NCI-H187 treated with DMSO at 0.1 percent for 48 hours (cell line): ENCODE data around the gene ALPI.
"Not testable (repeated sequence)": the region's sequence is repeated elsewhere in the genome, so short reads cannot be mapped to it uniquely, and the experiment has no call there.

Source experiments
- DNase-seq: peaks from one replicate; lab custom pipeline; 2025; lab: John Stamatoyannopoulos, UW

ALPI gene

DNA sequence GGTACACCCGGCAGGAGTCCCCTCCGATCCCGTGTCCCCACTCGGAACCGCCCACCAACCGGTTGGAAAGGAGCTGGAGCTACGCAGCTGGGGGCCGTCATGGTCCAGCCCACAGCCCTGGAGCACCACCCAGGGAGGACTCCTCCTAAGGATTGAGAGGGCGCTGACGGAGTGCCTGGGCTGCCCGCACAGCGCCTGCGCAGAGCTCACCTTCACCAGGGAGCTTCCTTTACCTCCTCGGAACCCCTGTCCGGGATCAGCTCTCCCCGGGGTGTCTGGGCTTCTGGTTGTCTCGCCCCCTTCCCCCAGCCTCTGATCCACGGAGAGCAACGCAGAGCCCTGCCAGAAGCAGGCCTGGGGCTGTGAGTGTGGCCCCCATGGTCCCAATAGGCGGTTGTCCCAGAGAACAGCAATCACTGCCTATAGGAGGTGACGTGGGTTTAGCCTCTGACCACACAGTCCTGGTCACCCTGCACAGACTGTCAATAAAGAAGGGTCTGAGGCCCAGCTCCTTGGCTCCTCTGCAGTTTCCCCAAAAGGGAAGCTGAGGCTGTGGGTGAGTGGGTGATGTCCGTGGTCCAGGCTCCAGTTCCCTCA lies 34.7 kb upstream of the ALPI start:
- no peak for DNase-seq

DNA sequence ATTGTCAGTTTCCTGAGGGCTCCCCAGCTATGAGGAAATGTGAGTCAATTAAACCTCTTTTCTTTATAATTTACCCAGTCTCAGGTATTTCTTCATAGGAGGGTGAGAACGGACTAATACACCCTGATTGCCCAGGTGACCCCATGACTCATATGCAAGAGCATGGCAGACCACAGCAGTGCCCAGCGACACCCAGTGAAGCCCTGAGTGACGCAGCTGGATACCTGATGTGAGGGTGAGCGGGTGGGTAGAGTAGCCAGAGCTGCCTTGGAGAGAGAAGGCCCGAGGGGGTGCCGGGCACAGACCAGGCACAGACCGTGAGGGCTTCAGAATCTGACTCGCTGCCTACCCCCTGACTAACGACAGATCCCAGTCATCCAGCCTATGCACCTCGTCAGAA lies 33.9 kb upstream of the ALPI start:
- DNase-seq = no peak

- not testable (repeated sequence) for DNase-seq
Observed at GRCh38 chr2:232422996-232423395, 33.0 kb upstream of the ALPI start.

- DNase-seq = not testable (repeated sequence)
Observed at GRCh38 chr2:232423407-232423806, 32.5 kb upstream of the ALPI start.

DNA sequence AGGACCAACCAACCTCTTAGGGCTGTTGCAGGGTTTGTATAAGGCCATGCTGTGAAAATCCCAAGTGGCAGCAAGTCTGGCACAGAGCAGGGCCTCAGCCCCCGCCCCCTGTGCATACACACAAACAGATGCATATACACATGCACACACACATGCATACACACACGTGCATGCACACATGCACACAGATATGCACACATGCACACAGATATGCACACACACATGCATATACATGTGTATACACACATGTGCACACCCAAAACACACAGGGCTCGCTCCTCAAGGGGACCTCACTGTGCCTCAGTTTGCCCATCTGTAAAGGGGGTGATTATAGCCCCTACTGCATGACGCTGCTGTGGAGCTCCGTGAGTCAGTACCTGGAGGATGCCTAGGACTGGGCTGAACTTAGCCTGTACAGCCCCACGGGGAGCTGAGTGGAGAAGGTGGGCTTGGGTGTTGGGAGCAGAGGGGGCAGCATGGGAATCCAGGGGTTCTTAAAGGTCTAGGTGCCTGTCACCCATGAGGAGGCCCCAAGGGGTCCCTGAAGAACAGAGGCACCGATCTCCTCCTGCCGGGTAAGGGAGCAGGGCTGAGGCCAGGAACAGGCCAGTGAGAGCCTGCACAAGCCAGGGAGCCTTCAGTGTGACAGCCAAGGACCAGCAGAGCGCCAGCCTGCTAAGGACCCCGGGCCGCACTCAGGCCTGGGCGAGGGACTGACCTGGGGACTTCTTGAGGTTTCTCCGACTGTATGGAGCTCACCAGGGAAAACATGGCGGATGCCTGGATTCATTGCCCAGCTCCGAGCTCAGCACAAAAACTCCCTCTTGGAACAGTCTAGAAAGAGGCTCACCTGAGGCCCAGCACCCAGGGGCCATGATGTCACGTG lies 24.0 kb upstream of the ALPI start:
- no peak for DNase-seq

GRCh38 chr2:232432598-232433184 lies 23.3 kb upstream of the ALPI start:
- DNase-seq = no peak

DNA sequence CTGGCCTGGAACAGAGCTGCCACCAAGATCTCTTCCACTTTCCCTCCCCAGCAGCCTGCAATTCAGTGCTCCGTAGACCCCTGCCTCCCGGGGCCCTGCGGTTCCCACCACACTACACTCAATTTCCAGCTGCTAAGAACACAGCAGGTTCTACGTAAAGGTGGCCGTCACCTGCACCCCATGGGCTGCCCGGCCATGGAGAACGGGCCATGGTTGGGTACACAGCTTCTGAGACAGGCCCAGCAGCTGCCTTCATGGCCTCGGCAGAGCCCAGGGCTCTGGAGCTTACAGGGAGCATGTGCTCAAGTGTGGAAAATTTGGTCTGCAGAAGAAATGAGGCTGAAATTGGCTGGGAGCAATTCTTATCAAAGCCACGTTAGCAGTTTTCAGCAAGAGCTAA lies 22.3 kb upstream of the ALPI start:
- not testable (repeated sequence) for DNase-seq

- no peak for DNase-seq
Observed at GRCh38 chr2:232434091-232434490, 21.9 kb upstream of the ALPI start.

- DNase-seq = no peak
Observed at GRCh38 chr2:232434563-232435374, 21.2 kb upstream of the ALPI start.

- no peak for DNase-seq
Observed at GRCh38 chr2:232435375-232435648, 20.6 kb upstream of the ALPI start.

GRCh38 chr2:232435805-232436204 lies 20.1 kb upstream of the ALPI start:
- DNase-seq = no peak

DNA sequence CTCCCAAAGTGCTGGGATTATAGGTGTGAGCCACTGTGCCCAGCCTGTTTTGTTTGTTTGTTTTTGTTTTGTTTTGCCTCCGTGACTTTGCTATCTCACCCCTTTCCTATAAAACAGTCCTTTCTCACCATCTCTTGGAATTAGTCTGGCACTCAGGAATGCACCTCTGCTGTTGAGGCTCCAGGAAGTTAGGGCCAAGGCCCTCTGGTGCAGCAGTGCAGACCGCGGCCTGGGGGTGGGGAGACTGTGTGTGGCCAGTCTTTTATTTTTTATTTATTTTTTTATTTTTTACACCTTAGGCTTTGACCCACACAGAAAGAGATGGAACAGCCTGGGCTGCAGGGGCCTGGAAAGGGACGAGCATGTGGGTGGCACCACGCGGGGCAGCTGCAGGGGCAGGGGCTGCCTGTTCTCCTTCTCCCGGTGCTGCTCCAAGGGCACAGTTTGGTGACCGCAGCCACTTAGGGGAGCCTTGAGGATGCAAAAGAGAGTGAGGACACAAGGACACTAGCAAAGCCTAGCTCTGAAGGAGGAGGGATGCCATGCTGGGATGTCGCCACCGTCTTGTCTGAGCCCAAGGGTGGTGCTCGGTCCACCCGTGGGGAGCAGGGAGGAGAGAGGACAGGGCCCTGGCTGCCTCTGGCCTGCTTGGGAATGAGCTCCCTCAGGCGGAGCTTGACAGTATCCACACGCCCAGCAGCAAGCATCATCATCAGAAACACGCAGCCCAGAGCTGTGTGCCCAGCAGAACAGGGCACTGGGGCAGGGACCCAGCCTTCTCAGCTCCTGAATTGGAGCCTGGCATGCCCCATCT lies 19.4 kb upstream of the ALPI start:
- no peak for DNase-seq

GRCh38 chr2:232437195-232437571 lies 18.8 kb upstream of the ALPI start:
- no peak for DNase-seq

GRCh38 chr2:232438091-232438490 lies 17.9 kb upstream of the ALPI start:
- no peak for DNase-seq

GRCh38 chr2:232438951-232439757 lies 16.8 kb upstream of the ALPI start:
- no peak for DNase-seq

DNA sequence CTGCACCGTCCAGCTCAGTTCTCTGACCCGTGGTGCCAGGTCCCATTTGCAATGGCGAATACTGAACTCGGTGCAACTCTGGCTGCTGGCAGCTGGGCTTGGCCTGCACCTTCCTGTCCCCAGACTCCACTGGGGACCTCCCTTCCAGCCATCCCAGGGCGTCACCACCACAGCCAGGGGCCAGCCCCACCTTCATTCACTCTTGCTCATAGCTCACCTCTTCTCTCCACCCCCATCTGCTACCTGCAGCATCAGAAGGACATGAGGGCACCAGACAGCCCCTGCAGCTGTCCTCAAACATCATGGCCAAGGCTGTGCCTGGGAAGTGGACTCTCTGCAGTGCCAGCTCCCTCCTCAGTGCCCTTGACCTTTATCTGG lies 16.2 kb upstream of the ALPI start:
- no peak for DNase-seq

DNA sequence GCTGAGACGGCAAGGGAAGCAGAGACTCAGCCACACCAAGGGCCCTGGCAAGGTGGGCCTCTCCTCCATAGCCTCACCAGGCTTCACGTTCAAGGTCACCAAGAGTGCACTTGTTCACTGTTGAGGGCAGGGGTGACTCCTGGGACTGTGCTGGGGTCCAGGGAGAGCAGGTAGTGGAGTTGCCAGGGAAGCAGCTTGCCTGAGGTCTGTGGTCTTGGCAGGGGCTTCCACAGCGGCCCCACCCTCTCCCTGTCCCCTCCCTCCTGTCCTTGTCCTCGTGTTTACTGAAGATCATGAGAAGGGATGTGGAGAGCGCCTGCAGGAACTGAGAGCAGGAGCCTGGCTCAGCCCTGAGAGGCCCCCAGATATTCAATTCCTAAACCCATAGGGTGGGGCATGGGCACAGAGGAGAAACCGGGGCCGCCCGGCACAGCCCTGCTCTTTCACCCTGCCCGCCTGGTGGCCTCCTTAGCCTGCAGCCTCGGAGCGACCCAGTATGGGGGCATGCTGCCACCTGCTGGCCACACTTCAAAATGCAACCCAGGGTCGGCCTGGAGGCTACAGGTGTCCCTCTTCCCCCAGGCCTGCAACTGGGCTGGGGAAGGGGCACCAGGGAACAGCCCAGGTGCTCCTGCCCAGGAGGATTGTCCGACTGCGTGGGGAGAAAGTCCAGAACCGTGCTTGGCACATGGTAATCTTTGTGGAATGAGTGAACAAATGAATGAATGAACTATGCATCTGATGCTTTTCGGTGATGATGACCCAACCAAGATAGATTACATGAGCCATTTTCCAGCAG lies 15.5 kb upstream of the ALPI start:
- DNase-seq = not testable (repeated sequence)

DNA sequence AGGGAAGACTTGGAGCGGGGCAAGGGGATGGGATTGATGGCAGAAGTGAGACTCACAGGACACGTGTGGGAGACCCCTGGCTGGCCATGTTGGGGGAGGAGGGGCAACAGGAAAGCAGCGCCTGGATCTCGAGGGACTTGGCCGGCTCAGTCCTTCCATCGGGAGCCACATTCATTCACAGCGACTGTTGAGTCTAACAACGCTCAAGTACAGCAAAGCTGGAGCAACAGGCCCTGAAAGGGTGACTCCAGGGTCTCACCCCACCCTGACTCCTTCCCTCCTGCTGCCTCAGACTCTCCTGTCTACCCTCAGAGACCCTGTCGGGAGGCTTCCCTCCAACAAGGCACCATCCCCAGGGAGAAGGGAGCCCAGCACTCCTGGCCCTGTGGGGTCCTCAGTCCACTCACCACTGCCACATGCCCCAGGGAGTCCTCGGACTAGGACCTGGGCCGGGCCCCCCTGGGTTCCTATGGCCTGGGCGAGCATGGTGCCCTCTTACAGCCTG lies 14.8 kb upstream of the ALPI start:
- no peak for DNase-seq

DNA sequence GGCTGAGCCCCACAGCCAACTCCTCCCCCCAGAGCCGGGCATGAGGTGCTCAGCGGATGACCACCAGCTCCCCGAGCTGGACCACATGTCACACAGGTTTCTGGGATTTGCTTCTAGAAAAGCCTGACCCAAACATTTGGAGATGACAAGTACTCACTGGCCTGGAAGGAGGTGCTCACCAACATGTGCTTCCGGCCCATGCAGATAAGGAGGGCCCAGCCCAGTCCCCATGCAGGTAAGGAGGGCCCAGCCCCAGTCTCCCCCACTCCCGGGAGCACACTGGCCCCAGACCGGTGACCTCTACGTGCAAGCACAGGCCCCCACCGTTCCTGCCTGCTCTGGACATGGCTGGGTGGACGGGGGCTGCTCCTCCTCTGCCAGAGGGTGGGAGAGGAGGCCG lies 14.0 kb upstream of the ALPI start:
- DNase-seq = not testable (repeated sequence)

DNA sequence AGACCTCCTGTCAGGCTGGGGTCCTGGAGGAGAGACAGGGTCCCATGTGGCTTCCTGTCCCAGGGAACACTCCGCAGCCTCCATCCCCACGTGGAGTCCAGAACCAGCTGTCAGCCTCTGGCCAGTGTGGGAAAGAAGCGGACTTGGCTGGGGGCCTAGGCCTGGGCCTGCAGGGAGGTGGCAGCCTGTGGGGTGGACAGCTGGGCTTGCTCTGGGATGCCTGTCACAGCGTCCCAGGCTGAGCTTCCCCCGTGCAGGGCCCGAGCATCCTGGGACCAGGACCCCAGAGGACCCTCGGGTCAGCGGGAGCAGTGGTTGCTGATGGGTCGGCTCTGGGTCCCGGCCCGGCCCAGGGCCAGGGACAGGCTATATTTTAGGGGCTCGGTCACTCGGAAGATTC lies 13.5 kb upstream of the ALPI start:
- not testable (repeated sequence) for DNase-seq
